Subcutaneous adipose tissue (tissue), 4 donors: ENCODE measurements around the gene EGF. TPM values are rescaled to one million over a fixed set of nuclear protein-coding genes. Genes with fewer than 3 reads are reported as not detected.

Source experiments
- CTCF ChIP-seq: fragments of 450-650 bp; IDR thresholded peaks from one replicate; pipeline ENCODE4 v1.5.1; 2016; ENCODE audit warnings: low read depth, mild to moderate bottlenecking, control low read depth, antibody characterized with exemption, moderate library complexity
- small RNA-seq: library from RNA; depleted of rRNA; stranded (forward); fragments of <200 nt; gene quantifications from one replicate; pipeline ENCODE3, GENCODE V24; 2016
- total RNA-seq, 4 donors: library from RNA; depleted of rRNA; stranded (reverse); fragments of >200 nt; gene quantifications; one replicate each; pipeline ENCODE4 v1.1.0, GENCODE V29; 2016

The EGF gene
- total RNA-seq, 4 donors from 2014 or later: not detected

GRCh38 chr4:110061076-110061475 is 148.4 kb downstream of the EGF start:
- no peak for TF ChIP-seq CTCF

Small RNA genes lying within 50 kb of the gene (small RNA-seq; reads per million reads assigned to genes)
- not detected for gene RNU6-35P

Other genes with a start within 250 kb of the EGF start
- 10 to 100 TPM in 3 of 4 donors, 1 to 10 TPM in 1; 7.3 to 30.0 (median 24.1) TPM for gene CASP6, start 209.4 kb upstream of the EGF start, total RNA-seq
- gene PLA2G12A, start 182.8 kb upstream of the EGF start, total RNA-seq: 10 to 100 TPM; 19.0 to 48.9 (median 24.6) TPM
- 10 to 100 TPM; 13.4 to 37.7 (median 20.9) TPM for gene CFI, start 110.9 kb upstream of the EGF start, total RNA-seq
- 1 to 10 TPM; 3.4 to 8.3 (median 5.0) TPM for gene GAR1, start 97.1 kb upstream of the EGF start, total RNA-seq
- under 1 TPM in 3 of 4 donors, not detected in 1; 0.34 to 0.65 (median 0.44) TPM for gene RRH, start 84.9 kb upstream of the EGF start, total RNA-seq
- under 1 TPM; 0.16 to 0.22 (median 0.18) TPM for gene LRIT3, start 64.8 kb upstream of the EGF start, total RNA-seq